ENCODE data around the gene SH2B3.
"Not testable (repeated sequence)": the region's sequence is repeated elsewhere in the genome, so short reads cannot be mapped to it uniquely, and the experiment has no call there.

Gene SH2B3

DNA sequence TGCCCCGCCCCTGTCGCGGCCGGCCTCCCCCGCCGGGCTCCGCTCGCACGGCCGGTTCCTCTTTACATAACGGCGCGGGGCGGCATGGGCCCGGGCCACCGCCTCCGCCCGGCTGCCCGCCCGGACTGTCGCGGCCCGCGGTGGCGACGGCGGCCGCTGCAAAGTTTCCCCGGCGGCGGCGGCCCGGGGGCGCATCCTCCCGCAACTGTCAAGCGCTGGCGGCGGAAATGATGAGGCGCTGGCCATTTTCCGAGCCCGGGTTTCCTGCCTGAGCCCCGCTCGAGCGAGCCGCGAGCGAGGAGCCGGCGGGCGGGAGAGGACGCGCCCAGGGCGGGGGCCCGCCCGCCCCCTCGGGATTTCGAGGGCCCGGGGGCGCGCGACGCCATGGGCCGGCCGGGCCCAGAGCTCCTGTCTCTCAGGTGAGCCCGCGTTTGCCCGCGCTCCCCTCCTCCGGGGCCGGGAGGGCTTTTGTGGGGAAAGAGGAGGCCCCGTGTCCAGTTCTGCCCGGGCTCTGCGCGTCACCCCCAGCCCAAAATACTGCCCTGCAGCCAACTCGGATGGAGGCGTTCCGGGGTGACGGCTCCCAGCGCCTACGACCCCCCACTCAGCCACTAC, at the start of gene SH2B3:
Gene SH2B3, plus strand, starts transcription at position 65 of the 615 bp plus-strand sequence. CDS start 12,223 bp downstream, outside the sequence.
- peak in 1 of 2 donors; percentile 52 for DNase-seq (ENCODE audit: low read depth in 2 of 2, low spot score in 1 of 2)

DNA sequence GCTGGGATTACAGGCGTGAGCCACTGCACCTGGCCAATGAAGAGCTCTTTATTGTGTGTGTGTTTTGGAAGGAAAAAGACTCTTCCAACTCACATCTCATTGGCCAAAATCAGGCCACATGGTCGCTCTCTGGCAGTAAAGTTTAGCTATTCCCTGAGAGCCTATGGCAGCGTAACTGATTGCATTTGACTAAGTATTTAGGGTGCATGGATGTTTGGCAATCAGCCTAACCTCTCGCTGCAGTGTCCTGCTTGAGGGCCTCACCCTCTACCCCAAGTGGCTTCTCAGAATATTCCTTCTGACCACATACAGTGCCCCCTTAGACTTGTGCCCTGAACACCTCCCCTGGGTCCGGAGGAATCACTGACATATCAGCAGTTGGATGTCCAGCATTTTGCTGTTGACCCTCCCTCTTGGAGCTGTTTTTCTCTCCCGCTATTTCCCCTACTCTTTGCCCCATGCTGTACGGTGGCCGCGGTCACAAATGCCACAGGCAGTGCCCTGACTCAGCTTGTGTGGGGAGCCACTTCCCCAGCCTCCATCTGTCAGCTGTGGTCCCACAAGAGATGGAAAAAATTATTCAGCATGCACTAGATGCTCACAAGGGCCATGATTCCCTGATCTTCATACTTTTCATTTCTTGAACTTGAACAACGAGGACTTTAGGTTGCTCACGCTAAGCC, 46.4 kb upstream of the SH2B3 start:
- DNase-seq (ENCODE audit: low read depth in 2 of 2, low spot score in 1 of 2): peak in 1 of 2 donors; percentile 7

DNA sequence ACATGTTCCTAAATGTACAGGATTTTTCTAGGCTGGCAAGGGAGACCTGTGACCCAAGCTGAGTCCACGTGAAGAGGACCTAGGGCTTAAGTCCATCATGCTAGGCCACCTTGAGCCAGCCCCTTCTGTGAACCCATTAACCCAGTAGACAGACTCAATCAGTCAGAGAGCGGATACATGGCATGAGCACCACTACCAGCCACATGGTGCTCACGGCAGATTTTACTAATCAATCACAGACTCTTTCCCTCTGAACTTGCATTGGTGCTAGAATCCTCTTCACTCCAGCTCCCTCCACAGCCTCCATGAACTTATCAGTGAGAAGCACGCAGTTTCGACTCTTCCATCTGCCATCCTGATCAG, 45.8 kb upstream of the SH2B3 start:
- no peak for DNase-seq (ENCODE audit: low read depth in 2 of 2, low spot score in 1 of 2)

DNA sequence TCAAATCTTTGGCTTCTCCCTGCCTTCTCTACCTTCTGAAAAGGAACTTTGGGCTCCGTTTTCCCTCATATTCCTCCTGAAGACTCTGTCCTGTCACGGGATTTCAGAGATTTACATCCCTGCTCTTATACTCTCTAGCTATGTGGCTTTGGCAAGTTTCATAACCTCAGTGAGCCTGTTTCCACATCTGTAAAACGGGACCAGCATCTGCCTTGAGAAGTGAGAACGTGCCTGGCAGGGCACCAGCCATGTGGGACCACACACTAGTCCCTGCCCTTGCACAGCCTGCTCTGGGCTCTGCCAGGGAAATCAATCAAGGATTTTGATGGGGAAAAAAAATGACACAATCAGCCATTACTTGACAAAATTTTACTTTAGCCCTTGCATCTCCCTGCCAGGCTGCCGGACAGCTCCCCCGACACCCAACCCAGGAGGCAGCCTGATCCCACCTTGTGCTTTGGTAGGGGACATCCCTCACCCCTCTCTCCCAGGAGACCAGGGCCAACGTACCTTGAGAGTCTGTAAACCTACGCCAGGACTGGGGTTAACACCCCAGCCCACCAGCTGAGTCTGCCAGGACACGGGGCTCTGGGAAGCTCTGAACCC, 45.3 kb upstream of the SH2B3 start:
- DNase-seq (ENCODE audit: low read depth in 2 of 2, low spot score in 1 of 2): no peak

DNA sequence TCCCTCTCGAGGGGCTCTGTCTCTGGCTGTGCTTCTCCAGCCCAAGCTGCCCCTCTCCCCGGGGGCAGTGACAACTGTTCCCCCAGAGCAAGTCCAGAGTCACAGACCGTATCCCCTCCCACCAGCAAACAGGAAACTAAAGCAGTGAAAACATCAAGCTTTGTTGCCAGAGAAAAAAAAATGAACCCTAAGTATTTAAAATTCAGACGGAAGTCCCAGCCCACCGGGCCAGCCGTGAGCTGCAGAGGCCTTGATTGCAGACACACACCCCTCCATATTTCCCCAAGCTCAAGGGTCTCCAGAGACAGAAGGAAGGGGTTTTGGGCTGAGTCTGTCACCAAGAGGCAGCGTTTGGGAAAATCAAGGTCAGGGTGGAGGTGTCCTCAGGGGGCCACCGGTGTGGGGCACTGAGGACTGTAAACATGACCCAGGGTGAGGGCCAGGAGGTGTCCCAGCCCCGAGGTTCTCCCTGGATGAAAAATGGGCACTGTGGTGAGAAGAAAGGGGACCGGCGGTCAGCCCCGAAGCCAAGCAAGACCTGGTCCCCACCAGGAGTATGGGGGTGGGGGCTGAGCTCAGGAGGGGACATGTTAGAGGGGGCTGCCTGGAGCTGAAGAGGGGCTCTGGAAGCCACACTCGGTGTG, 44.5 kb upstream of the SH2B3 start:
- no peak for DNase-seq (ENCODE audit: low read depth in 2 of 2, low spot score in 1 of 2)

DNA sequence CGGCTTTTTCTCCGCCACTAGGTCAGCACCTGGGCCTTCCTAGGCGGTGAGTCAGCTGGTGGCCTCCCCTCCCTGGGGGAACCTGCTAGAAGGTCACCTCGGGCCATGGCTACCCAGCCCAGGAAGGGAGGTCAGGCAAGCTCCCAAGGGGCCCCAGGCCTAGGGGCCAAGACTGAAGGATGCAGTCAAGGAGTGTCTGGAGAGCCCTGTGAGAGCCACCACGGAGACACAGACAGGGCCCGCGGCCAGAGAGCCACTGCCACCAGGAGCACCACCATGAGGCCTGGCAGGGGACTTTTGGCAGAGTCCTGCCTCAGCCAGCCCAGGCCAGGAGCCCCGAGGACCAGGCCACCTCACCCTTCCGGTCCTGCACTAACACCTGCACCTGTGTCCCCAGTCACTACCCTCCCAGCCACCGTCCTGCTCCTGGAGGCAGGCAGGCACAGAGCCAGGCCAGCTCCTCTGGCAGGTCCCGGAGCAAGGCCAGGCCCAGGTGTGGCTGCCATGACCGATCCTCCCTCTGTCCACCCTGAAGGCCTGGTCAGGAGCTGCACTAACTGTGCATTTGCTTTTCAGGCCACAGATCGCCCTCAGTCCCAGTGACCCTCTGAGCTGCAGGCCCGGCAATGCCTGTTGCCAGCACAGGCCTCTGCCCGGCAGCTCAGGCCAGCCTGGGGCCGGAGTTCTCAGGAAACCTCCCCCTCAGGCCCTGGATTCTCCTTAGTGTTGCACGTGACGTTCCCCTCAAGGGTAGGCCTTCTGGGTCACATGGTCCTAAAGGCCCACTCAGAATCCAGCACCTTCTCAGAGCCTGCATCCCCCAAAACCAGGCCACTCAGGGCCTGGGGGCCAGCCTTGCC, 43.8 kb upstream of the SH2B3 start:
- DNase-seq (ENCODE audit: low read depth in 2 of 2, low spot score in 1 of 2): no peak

DNA sequence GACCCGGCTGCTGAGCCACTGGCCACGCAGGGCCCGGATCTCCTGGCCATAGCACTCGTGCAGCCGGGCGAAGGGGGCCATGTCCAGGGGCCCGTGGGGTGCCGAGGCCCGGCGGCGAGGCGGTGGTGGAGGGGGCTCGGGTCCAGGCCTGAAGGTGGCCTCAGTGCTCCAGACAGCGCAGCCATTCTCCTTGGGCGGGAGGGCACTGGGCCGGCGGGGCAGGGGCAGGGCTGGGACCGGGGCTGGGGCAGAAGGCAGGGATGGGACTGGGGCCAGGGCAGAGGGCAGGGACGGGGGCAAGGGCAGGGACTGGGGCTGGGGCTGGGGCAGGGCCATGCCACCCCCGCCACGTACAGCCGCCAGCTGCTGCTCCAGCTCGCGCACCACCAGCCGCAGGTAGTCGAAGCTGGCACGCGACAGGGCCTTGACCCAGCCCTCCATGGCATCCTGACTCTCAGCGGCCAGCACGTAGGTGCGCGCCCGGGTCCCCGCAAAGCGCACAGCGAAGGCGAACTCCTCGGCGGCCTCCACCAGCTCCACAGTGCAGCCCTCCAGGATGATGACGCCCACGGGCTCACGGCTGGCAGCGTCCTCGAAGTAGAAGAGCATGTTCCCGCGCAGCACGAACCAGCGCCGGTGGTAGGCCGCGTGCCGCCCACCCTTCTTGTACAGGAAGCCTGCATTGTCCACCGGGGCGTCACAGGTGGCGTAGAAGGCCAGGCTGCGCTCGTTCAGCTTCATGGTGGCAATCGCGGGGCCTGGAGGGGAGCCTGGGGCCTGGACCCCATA, 42.8 kb upstream of the SH2B3 start:
- no peak for DNase-seq (ENCODE audit: low read depth in 2 of 2, low spot score in 1 of 2)

DNA sequence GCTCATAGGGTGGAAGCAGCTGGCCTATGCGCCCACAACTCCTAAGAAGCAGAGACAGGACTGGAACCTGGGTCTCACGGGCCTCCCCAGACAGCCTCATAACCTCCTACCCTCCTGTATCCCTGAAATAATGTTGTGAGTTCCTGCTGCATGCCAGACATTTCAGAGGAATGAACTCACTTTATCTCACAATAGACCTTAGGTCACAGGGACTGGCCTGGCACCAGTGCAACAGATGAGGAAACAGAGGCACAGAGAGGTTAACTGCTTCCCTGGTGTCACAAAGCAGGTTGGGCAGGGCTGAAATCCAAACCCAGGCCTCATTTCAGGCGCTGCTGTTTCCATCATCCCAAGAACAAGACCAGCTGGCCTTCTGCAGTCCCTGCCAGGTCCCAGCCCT, 42.1 kb upstream of the SH2B3 start:
- DNase-seq (ENCODE audit: low read depth in 2 of 2, low spot score in 1 of 2): no peak

DNA sequence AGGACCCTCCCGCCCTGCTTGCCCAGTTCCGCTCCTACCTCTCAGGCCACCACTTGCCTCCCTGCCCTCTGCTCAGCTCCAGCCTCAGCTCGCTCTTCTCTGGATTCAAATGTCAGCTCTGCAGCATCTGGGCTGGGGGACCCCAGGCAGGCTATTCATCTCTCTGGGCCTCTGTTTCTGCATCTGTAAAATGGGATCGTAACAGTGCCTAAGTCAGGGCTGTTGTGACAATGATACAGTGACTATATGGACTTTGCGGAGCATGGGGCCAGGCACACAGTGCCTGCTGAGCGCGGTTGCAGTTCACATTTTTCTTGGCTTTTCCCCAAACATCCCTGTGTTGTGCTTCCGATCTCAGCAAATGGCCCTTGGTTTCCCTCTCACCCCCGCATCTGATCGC, 39.6 kb upstream of the SH2B3 start:
- DNase-seq (ENCODE audit: low read depth in 2 of 2, low spot score in 1 of 2): no peak

DNA sequence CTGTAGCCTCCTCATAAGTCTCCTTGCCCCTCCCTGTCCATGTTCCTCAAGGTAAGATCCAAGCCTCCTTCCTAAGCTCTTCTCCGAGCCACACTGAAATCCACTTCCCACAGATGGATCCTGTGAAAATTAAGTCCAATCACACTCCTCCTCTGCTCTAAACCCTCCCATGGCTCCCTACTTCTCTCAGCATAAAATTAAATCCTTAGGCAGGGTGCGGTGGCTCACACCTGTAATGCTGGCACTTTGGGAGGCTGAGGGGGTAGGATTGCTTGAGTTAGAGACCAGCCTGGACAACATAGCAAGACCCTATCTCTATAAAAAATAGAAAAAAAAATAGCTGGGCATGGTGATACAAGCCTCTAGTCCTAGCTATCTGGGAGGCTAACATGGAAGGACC, 39.1 kb upstream of the SH2B3 start:
- no peak for DNase-seq (ENCODE audit: low read depth in 2 of 2, low spot score in 1 of 2)

DNA sequence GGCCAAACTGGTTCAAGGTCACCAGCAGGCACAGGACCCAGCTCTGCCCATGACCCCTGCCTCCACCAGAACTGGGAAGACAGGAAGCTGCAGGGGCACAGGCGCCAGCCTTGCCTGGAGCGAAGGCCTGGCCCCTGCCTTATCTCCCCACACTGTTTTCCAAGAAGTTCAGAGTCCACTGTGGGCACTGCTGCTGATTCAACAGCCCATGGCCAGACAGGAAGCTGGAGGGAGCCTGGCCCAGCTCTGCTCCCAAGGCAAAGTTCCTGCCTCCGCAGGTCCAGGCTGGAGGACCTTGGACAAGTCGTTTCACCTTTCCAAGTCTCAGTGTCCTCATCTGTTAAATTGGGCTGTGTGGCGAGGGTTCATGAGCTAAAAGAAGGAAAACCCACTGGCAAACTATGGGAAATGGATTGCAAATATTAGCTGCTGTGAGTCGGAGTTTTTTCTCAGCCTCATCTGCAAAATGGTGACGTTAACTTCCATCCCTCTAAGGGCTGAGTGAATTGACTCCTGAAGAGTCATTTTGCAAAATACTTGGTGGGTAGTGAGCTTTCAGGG, 38.0 kb upstream of the SH2B3 start:
- DNase-seq (ENCODE audit: low read depth in 2 of 2, low spot score in 1 of 2): no peak

DNA sequence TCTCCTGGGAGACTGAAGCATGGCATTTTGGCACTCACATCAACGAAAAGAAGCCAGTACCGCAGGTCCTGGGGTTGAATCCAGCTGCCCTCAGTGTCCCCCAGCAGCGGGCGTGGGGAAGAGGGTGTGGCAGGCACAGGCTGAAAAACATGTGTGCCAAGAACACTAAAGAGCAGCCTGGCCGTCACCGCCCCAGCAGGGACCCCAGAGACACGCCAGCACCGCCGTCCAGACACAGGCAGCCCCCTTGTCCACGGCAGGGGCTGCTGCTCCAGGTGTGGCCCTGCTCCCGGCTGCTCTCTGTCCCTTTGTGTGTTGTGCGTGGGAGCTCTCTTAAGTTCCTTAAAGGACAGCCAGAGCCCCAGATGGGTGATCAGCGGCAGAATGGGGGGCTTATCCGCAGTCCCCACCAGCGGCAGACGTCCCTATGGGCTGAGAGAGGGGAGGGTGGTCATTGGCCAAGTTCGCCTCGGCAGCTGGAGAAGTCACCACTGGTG, 37.4 kb upstream of the SH2B3 start:
- no peak for DNase-seq (ENCODE audit: low read depth in 2 of 2, low spot score in 1 of 2)

DNA sequence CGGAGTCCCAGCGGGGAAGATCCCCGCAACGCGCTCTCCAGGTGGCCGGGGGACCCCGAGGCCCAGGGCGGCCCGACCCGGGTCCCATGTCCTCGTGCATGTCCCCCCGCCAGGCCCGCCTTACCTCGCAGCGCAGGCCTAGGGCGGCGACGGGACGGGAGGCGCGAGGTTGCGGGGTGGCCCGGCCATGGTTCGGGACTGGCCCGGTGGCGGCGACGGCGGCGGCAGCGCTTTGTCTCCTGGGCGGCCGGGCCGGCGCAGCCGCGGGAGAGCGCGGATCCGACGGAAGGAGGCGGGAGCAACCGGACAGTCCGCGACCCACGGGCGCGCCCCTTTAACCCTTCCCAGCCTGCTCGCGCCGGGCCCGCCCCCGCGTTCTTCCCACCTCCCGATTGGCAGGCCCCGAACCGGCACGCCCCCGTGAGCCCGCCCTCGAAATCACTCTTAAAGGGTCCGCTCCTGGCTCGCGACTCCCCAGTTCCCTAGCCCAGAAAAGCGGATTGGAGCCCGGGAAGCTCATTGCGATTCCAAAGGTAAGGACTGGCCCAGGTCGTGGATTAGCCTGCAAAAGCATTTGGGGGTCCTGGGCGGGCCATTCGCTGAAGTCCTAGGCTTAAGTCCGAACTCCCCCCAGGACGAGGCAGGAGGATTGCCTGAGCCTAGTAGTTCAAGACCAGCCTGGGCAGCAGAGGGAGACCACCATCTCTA, 36.8 kb upstream of the SH2B3 start, which contains the start of gene PHETA1:
Gene PHETA1, minus strand, starts transcription at position 308 of the 708 bp plus-strand sequence. CDS start 5,668 bp downstream, outside the sequence.
- peak; percentile 50 to 66 for DNase-seq (ENCODE audit: low read depth in 2 of 2, low spot score in 1 of 2)

DNA sequence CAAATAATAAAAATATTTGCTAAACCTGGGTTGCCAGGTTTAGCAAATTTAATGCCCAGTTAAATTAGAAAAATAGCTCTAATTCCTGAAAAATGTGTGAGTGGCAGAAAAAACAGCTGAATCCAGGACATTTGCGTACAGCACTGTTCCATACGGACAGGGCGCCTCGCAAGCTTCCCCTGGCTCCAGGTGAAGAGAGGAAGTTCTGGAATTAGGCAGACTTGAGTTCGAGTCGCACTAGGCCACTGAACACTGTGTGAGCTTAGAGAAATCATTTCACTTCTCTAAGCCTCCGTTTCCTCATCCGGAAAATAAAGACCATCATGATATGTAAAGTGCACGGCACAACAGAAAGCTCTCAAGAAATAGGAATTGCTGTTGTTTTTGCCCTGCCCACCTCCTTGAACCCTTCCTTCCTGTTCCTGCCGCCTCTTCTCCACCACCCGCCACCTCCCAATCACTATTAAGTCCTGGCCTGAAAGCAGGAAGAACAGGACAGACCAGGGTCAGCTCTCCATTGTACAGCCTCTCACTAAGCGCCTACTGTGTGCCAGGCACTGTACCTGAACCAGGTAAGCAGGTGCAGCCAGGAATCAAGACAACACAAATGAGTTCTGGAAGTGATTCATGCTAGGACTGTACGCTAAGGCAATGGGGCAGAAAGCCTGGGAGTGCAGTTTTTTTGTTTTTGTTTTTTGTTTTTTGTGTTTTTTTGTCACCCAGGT, 36.1 kb upstream of the SH2B3 start:
- DNase-seq (ENCODE audit: low read depth in 2 of 2, low spot score in 1 of 2): no peak

DNA sequence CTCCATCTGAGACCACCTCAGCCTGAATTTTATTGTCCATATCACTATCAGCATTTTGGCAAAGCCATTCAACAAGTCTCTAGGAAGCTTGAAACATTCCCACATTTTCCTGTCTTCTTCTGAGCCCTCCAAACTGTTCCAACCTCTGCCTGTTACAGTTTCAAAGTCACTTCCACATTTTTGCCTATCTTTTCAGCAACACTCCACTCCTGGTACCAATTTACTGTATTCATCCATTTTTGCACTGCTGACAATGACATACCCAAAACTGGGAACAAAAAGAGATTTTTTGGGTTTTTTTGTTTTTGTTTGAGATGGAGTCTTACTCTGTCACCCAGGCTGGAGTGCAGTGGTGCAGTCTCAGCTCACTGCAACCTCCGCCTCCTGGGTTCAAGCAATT, 32.5 kb upstream of the SH2B3 start:
- DNase-seq (ENCODE audit: low read depth in 2 of 2, low spot score in 1 of 2): not testable (repeated sequence)

DNA sequence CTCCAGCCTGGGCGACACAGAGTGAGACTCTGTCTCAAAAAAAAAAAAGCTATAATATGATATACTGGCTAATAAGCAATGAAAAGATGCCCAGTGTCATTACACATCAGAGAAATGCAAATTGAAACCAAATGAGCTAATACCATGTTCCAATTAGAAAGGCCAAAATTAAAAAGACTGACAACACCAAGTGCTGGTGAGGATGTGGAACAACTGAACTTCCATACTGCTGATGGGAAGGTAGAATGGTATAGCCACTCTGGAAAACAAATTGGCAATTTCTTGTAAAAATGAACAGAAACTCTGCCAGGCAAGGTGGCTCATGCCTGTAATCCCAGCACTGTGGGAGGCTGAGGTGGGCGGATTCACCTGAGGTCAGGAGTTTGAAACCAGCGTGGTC, 28.3 kb upstream of the SH2B3 start:
- DNase-seq (ENCODE audit: low read depth in 2 of 2, low spot score in 1 of 2): no peak

DNA sequence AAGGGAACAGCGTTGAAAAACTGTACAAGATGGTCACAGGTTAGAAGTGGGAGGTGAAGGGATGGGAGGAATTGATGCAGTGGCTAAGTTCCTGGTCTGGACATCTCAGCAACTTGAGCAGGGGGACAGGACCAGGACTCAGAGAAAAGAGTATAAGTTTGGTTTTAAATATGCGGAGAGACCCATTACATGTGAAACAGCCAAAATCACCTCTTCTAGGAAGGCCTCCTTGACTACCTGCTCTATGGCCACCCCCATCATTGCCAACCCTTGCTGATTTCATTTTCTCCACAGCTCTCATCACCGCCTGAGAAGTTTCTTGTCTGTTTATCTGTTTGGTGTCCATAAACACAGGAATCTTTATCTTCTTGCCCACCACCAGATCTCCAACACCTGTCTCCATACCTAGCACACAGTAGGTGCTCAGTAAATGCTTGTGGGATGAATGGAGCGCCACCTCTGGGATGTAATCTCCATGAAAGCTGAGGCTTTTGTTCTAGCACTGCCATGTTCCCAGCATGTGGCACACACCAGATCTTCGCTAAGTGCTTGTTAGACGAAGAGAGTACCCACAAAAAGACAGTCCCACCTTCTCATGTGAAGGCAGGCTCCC, 25.7 kb upstream of the SH2B3 start:
- no peak for DNase-seq (ENCODE audit: low read depth in 2 of 2, low spot score in 1 of 2)

DNA sequence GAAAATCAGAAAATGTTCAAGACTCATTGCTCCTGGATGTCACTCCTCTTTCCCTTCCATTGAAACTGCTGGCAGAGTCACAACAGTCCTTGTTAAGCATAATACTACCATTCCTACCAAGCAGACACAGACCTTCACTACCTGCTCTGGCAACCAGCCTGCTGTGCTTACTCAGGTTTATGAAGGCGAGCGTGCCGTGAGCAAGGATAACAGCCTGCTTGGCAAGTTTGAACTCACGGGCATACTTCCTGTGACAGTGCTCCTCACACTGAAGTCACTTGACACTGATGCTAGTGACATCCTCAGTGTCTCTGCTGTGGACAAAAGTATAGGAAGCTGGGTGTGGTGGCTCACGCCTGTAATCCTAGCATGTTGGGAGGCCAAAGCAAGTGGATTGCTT, 21.1 kb upstream of the SH2B3 start:
- no peak for DNase-seq (ENCODE audit: low read depth in 2 of 2, low spot score in 1 of 2)

All from stimulated activated CD8-positive, alpha-beta memory T cell treated with anti-CD3 and anti-CD28 coated beads, Interleukin-4, amount 100 ng/mL, for 4 hours (primary cell).